ENCODE results near the gene ARHGEF11. TPM values are rescaled to one million over a fixed set of nuclear protein-coding genes. Genes with fewer than 3 reads are reported as not detected.

ARHGEF11 gene
- total RNA-seq, 4 donors from 2014 or later = 29.3 to 76.3 (median 35.7) TPM

DNA sequence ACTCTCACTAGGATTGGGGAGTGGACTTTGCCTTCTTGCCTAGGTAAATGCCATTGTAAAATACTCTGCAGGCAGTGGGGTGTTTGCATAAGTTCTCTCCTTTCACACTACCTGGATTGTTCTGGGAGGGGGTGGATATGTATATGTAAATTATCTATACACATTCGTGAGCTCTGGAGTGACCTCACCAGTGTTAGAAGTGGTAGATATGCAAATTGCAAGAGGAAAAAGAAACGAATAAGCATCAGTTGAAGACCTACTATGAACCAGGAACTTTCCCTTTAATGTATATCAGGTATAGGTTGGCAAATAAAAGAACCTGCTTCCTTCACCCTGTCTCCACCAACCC is 1.5 kb upstream of the ARHGEF11 start:
- TF ChIP-seq, protein P1, sequence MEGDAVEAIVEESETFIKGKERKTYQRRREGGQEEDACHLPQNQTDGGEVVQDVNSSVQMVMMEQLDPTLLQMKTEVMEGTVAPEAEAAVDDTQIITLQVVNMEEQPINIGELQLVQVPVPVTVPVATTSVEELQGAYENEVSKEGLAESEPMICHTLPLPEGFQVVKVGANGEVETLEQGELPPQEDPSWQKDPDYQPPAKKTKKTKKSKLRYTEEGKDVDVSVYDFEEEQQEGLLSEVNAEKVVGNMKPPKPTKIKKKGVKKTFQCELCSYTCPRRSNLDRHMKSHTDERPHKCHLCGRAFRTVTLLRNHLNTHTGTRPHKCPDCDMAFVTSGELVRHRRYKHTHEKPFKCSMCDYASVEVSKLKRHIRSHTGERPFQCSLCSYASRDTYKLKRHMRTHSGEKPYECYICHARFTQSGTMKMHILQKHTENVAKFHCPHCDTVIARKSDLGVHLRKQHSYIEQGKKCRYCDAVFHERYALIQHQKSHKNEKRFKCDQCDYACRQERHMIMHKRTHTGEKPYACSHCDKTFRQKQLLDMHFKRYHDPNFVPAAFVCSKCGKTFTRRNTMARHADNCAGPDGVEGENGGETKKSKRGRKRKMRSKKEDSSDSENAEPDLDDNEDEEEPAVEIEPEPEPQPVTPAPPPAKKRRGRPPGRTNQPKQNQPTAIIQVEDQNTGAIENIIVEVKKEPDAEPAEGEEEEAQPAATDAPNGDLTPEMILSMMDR (IDR thresholded peaks at IDR 0.05; ENCODE audit: low read depth) = no peak

DNA sequence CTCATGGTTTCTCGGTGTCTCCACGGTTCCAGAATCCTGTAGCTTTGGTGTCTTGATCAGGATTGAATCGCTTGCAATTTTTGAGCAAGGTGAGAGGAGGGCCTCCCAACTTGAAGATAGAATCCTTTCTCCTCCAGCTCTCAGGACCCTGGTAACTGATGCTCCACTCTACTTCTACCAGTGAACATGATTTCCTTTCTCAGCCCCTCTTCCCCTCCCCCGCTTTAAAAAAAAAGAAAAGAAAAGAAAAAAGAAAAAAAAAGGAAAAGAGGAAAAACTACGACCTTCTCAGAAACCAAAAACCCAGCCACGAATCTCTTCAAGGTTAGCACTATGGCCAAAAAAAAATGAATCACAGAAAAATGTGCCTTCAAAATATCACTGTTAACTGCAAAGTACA is 1.2 kb downstream of the ARHGEF11 start:
- TF ChIP-seq, protein P1 (IDR thresholded peaks at IDR 0.05; ENCODE audit: low read depth) = no peak

DNA sequence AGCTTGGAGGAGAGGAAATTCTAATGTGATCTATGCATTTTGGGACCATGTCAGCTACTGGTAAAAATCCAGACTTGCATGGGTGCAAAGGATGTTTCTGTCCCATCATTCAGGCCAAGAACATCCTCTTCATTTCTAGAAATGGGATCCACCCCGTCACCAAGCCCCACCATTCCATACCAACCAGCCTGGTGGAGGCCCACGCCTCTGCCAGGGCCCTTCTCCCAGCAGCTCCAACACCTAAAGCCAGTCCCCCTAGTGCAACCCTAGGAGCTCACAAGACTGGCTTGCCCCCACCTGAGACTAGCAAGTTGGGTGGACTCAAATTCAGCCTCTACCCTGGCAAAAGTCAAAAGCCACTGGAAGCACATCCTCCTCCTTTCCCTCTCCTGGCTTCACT is 1.9 kb downstream of the ARHGEF11 start:
- TF ChIP-seq, protein P1 (IDR thresholded peaks at IDR 0.05; ENCODE audit: low read depth) = no peak

DNA sequence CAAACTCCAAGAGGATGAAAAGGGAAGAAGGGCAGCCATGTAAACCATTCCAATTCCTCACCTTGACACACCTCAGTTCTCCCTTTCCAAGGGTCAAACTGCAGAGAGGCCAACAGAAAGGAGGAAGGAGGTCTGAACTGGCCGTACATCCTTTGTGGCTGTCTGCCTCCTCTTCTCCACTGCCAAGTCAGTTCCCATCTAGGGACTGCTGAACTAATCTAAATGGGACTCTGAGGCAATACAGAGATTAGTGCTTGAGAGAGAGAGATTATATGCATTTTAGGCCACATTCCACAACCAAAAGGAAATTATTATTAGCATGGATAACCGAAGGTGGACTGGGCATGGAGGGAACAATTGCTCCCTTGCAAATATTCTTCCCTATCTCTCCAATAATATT is 2.7 kb downstream of the ARHGEF11 start:
- TF ChIP-seq, protein P1 (IDR thresholded peaks at IDR 0.05; ENCODE audit: low read depth) = no peak

DNA sequence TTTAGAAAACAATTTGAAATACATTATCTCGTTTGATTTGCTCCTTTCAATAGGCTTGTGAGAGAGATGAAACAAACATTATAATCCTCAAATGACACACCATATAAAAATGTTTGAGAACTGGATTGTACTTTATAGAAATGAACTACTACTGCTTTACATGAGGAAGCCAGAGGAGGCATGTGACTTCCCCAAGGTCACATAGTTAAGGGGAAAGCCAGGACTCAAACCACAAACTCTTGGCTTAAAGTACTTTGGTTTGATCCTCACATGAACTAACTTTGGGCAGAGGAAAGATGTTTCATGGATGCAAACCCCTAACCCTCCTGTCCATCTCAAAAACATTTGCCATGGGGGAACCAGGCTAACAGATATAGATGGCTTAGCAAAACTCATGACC is 4.7 kb downstream of the ARHGEF11 start:
- TF ChIP-seq, protein P1 (IDR thresholded peaks at IDR 0.05; ENCODE audit: low read depth) = no peak

DNA sequence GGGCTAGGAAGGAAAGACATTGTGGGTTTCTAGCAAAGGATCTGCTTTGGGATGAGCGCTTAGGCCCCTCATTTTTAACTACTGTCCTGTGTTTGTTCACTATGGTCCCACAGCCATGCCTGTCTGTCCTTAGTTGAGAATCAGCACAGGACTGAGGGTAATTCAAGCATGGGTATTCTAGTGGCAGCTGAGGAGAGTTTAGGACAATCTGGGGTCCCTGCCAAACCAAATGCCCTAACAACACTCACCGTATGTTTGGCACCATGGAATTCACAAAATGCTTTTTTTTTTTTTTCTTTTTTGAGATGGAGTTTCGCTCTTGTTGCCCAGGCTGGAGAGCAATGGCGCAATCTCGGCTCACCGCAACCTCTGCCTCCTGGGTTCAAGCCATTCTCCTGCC is 10.4 kb downstream of the ARHGEF11 start:
- TF ChIP-seq, protein P1 (IDR thresholded peaks at IDR 0.05; ENCODE audit: low read depth) = no peak

DNA sequence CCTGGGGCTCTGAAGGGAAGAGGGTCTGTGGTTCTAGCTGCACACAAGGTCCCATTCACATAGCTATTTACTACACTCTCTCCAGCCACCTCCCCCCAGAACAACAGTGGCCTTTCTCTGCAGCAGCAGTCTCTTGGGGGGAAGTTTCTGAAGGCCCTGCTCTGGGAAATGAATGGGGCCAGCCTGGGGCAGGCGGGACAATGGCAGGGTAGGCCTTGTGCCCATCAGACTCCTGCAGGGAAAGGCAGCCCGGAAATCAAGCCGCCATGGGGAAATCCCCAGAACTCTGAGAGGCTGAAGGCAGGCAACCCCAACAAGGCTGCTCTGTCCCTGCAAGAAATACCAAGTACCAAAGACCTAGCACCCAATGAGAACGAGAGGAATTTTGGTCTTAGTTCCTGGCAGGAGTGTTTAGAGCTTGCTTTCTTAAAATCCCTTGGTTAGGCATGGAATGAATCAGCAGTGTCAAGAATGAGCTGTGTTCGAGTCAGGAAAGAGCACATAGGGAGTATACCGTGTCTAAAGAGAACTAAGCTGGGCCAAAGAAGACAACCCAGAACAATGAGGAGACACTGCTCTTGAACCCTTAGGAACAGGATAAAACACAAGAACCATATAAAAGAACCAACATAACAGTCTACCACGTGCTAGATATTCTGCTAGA is 11.3 kb downstream of the ARHGEF11 start:
- TF ChIP-seq, protein P1 (IDR thresholded peaks at IDR 0.05; ENCODE audit: low read depth) = no peak
